B cell (primary cell): ENCODE data around the gene FKBP14. TPM values are rescaled to one million over a fixed set of nuclear protein-coding genes. Genes with fewer than 3 reads are reported as not detected.

Experiments
- ATAC-seq: fragments of 200-7000 bp; cut with Tn5 transposase; one replicate; pipeline ENCODE4 v1.10.0; 2021; ENCODE audit warnings: low read depth, mild to moderate bottlenecking, moderate number of reproducible peaks, moderate library complexity
- CTCF ChIA-PET: fragments of 350-600 bp; sonication (Branson Sonifier 250); formaldehyde crosslinking; loops from one replicate; lab custom pipeline; 2021; ENCODE audit warnings: antibody characterized with exemption, inconsistent platforms; lab: Charles Lee
- POLR2A ChIA-PET: fragments of 350-600 bp; sonication (Branson Sonifier 250); formaldehyde crosslinking; loops from one replicate; lab custom pipeline; 2021; ENCODE audit warnings: antibody characterized with exemption; lab: Charles Lee
- DNase-seq: peaks from one replicate; pipeline ENCODE4 v3.0.0; 2013
- H2AFZ ChIP-seq: 2 replicates; pipeline ENCODE4 v1.6.1; 2012; ENCODE audit warnings: mild to moderate bottlenecking, low read depth, low read length; ENCODE audit not compliant: insufficient read depth, poor library complexity, severe bottlenecking
- H3K27ac ChIP-seq, 2 donors: 1 replicate in 1 of 2; 2 replicates in 1 of 2; pipeline ENCODE4 v1.5.1; 2012 to 2013; ENCODE audit warnings: low read length in 2 of 2, mild to moderate bottlenecking in 2 of 2, moderate library complexity in 1 of 2
- H3K27me3 ChIP-seq, 4 experiments: fragments of 200-600 bp in 1 of 4; sonication (generic) in 1 of 4; replicated peaks in 1 of 4; 1 replicate in 2 of 4; 2 replicates in 2 of 4; pipeline versions ENCODE4 v1.6.1 to v1.7.0; 2013 to 2016; ENCODE audit warnings: low read length in 3 of 4, mild to moderate bottlenecking in 2 of 4, mixed read lengths in 1 of 4, moderate library complexity in 1 of 4; ENCODE audit not compliant: insufficient read depth in 4 of 4, control insufficient read depth in 3 of 4; ENCODE audit errors: control extremely low read depth in 1 of 4
- H3K36me3 ChIP-seq, 2 experiments: replicated peaks in 1 of 2; 1 replicate in 1 of 2; 2 replicates in 1 of 2; pipeline versions ENCODE4 v1.6.1 to v1.7.1; 2013; ENCODE audit warnings: low read length in 1 of 2; ENCODE audit not compliant: insufficient read depth in 2 of 2, control insufficient read depth in 1 of 2; ENCODE audit errors: control extremely low read depth in 1 of 2, extremely low read depth in 1 of 2
- H3K4me1 ChIP-seq, 2 donors: fragments of 200-600 bp in 1 of 2; sonication (generic) in 1 of 2; 1 replicate in 1 of 2; 2 replicates in 1 of 2; pipeline versions ENCODE4 v1.5.1 to v1.6.1; 2013 to 2017; ENCODE audit warnings: low read length in 2 of 2; ENCODE audit not compliant: control insufficient read depth in 2 of 2, insufficient read depth in 2 of 2
- H3K4me2 ChIP-seq: replicated peaks from 2 replicates; pipeline ENCODE3; 2012; ENCODE audit warnings: mild to moderate bottlenecking, low read depth, low read length; ENCODE audit not compliant: poor library complexity, severe bottlenecking
- H3K4me3 ChIP-seq, 5 experiments: fragments of 200-600 bp in 1 of 5; sonication (generic) in 1 of 5; 1 replicate in 3 of 5; 2 replicates in 2 of 5; pipeline versions ENCODE4 v1.5.1 to v1.7.0; 2011 to 2016; ENCODE audit warnings: low read length in 4 of 5, mild to moderate bottlenecking in 4 of 5, low read depth in 2 of 5, control low read depth in 1 of 5, moderate library complexity in 1 of 5; ENCODE audit not compliant: insufficient read depth in 1 of 5; ENCODE audit errors: control extremely low read depth in 1 of 5, extremely low read depth in 1 of 5
- H3K79me2 ChIP-seq: fragments of 200-600 bp; sonication (generic); one replicate; pipeline ENCODE4 v1.6.0; 2016; ENCODE audit warnings: low read length; ENCODE audit not compliant: control insufficient read depth, insufficient read depth
- H3K9ac ChIP-seq: fragments of 200-600 bp; sonication (generic); 2 replicates; pipeline ENCODE4 v1.6.1; 2017; ENCODE audit warnings: mild to moderate bottlenecking, low read length, moderate library complexity
- H3K9me3 ChIP-seq, 3 donors: one replicate each; pipeline versions ENCODE4 v1.6.1 to v1.7.1; 2013; ENCODE audit warnings: low read length in 2 of 3; ENCODE audit not compliant: control insufficient read depth in 2 of 3, insufficient read depth in 1 of 3; ENCODE audit errors: control extremely low read depth in 1 of 3
- H4K20me1 ChIP-seq: 2 replicates; pipeline ENCODE4 v1.6.0; 2012; ENCODE audit warnings: mild to moderate bottlenecking, low read length; ENCODE audit not compliant: insufficient read depth, control insufficient read depth, poor library complexity, severe bottlenecking
- H3K27ac Mint-ChIP-seq: one replicate; pipeline ENCODE4 v1.8.0; 2021; ENCODE audit warnings: mixed read lengths
- H3K27me3 Mint-ChIP-seq: one replicate; pipeline ENCODE4 v1.8.0; 2021; ENCODE audit warnings: mixed read lengths
- H3K4me1 Mint-ChIP-seq: one replicate; pipeline ENCODE4 v1.8.0; 2021; ENCODE audit warnings: mixed read lengths
- H3K4me3 Mint-ChIP-seq: one replicate; pipeline ENCODE4 v1.8.0; 2021; ENCODE audit warnings: mixed read lengths
- H3K9me3 Mint-ChIP-seq: one replicate; pipeline ENCODE4 v1.8.0; 2022; ENCODE audit warnings: mixed read lengths; ENCODE audit not compliant: insufficient read depth
- EZH2 ChIP-seq: IDR thresholded peaks from 2 replicates; pipeline ENCODE4 v1.6.1; 2012; ENCODE audit warnings: borderline replicate concordance, low read depth, mild to moderate bottlenecking, moderate library complexity, low read length; ENCODE audit not compliant: insufficient read depth, poor library complexity, severe bottlenecking
- WGBS: methylation state at CpG from one replicate; pipeline ENCODE4 v1.1.5; 2013; ENCODE audit warnings: missing lambda C conversion rate; ENCODE audit not compliant: insufficient coverage; 5-methylcytosine and 5-hydroxymethylcytosine counted together
- intact Hi-C: fragments of 100-400 bp; cut with micrococcal nuclease; formaldehyde crosslinking; loops from one replicate; pipeline ENCODE4 v1.10.0; 2022
- polyA plus RNA-seq: library from polyadenylated mRNA; depleted of rRNA; stranded (reverse); fragments of >200 nt; gene quantifications from 2 replicates; pipeline ENCODE4 v1.2.3, GENCODE V29; 2012
- total RNA-seq, 2 donors: library from RNA; stranded (reverse); fragments of 120-200 nt in 1 of 2; gene quantifications; 1 replicate in 1 of 2; 2 replicates in 1 of 2; pipeline versions ENCODE4 v1.2.3 to v1.2.4, GENCODE V29; 2013 to 2022
- TF ChIP-seq, protein P1 (sequence below): fragments of 200-600 bp; IDR thresholded peaks from one replicate; pipeline ENCODE4 v1.8.0; 2022; ENCODE audit warnings: antibody characterized with exemption, mild to moderate bottlenecking

FKBP14 gene
- total and polyA plus RNA-seq, 2 donors (not counting 1 experiment from before 2014, with no cell fraction given), result 2.8 to 4.2 TPM

DNA sequence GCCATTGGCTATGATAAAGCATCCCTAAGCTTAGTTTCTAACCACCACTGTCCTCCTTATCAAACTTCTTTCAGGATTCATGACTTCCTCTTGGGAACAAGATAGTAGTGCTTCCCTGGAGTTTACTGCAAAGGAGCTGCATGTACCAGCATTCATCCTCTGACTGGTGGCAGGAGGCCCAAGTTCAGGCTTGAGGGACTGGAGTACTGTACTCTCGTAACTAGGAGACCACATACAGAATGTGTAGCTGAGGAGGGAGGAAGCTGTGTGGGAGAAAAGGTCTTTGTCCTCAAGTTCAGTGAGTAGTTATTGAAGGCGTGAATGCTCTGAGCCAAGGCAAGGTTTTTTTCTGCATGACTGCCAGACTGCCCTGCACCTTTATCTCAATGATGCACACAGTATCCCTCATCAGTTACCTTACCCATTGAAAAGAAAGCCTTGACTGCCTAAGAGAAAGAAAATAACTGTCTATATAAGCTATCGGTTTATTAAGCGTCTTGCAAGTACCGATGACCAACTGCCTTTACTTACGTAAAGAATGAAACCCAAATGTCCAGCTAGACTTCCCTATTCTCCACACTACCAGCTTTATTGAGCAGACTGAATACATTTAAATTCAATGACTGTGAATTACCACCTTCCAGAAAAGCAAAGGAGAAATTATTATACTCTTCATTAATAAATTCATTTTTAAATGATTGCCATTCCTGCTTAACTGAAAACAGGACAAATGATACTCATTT, 49.7 kb downstream of the FKBP14 start:
- Histone ChIP-seq H3K4me2 (no peak overlapping the region), H3K79me2 (peaks cover 46% of the 10 kb centered on the region), H4K20me1 (peaks cover 33% of the 10 kb centered on the region), H3K4me1 (no peaks in the 10 kb centered on the region), H3K9ac (no peak overlapping the region), H3K4me3 (no peak overlapping the region), H3K27me3 (no peaks in the 10 kb centered on the region), H3K27ac (no peak overlapping the region), H3K9me3 (no peaks in the 10 kb centered on the region), H2AFZ (no peak overlapping the region), H3K36me3 (no peaks in the 10 kb centered on the region)
- no peaks in the 10 kb centered on the region for H3K27me3 Mint-ChIP-seq
- 98% methylated on average over 5 of the region's 6 CpGs for WGBS
- no peaks in the 10 kb centered on the region for H3K9me3 Mint-ChIP-seq
- no peak for ATAC-seq
- H3K4me3 Mint-ChIP-seq, result no peak overlapping the region
- CTCF ChIA-PET, result interaction anchor here (1.0 to 1.3 kb wide), 4 partner anchors 11 to 127 kb away, joined by 3 to 6 read pairs (median 4); no protein-coding TSS in a partner anchor
- intact Hi-C loops, result no loop called here
- TF ChIP-seq, protein P1, sequence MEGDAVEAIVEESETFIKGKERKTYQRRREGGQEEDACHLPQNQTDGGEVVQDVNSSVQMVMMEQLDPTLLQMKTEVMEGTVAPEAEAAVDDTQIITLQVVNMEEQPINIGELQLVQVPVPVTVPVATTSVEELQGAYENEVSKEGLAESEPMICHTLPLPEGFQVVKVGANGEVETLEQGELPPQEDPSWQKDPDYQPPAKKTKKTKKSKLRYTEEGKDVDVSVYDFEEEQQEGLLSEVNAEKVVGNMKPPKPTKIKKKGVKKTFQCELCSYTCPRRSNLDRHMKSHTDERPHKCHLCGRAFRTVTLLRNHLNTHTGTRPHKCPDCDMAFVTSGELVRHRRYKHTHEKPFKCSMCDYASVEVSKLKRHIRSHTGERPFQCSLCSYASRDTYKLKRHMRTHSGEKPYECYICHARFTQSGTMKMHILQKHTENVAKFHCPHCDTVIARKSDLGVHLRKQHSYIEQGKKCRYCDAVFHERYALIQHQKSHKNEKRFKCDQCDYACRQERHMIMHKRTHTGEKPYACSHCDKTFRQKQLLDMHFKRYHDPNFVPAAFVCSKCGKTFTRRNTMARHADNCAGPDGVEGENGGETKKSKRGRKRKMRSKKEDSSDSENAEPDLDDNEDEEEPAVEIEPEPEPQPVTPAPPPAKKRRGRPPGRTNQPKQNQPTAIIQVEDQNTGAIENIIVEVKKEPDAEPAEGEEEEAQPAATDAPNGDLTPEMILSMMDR, result no peak
- TF ChIP-seq EZH2, result no peak
- peaks cover 25% of the 10 kb centered on the region for H3K4me1 Mint-ChIP-seq
- POLR2A ChIA-PET, result no interaction called here
- H3K27ac Mint-ChIP-seq, result no peak overlapping the region
- DNase-seq, result no peak

DNA sequence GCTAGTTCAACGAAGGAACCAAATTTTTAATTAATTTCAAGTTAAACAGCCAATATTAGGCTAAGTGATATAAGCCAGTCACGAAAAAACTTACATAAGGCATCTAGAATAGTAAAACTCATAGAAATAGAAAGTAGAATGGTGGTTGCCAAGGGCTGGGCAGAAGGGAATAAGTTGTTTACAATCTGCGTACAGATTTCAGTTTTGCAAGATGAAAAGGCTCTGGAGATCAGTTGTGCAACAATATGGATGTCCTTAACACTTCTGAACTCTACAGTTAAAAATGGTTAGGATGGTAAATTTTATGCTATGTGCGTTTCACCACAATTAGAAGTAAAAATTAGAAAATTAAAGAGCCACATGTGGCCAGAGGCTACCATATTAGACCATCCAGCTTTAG, 50.2 kb downstream of the FKBP14 start:
- no peaks in the 10 kb centered on the region for H3K9me3 Mint-ChIP-seq
- Histone ChIP-seq H3K4me2 (no peak overlapping the region), H3K9me3 (no peaks in the 10 kb centered on the region), H3K79me2 (peaks cover 44% of the 10 kb centered on the region), H3K4me3 (no peak overlapping the region), H3K9ac (no peak overlapping the region), H3K4me1 (no peaks in the 10 kb centered on the region), H3K36me3 (no peaks in the 10 kb centered on the region), H4K20me1 (peaks cover 37% of the 10 kb centered on the region), H3K27ac (no peak overlapping the region), H2AFZ (no peak overlapping the region), H3K27me3 (no peaks in the 10 kb centered on the region)
- DNase-seq (no peak), ATAC-seq (no peak)
- no peak overlapping the region for H3K27ac Mint-ChIP-seq
- intact Hi-C loops, result no loop called here
- no peak overlapping the region for H3K4me3 Mint-ChIP-seq
- ChIA-PET POLR2A (no interaction called here), CTCF (interaction anchor here (1.3 kb wide), 1 partner anchor 35 kb away, joined by 4 read pairs; no protein-coding TSS in a partner anchor)
- no CpG with 5 or more reads among the region's 4 CpGs for WGBS
- H3K27me3 Mint-ChIP-seq, result no peaks in the 10 kb centered on the region
- H3K4me1 Mint-ChIP-seq, result peaks cover 24% of the 10 kb centered on the region
- TF ChIP-seq, protein P1, result no peak
- no peak for TF ChIP-seq EZH2
